LNCAP (cell line): ENCODE results near the gene SETBP1.

Source experiments
- CTCF ChIP-seq: fragments of 450-650 bp; IDR thresholded peaks from 2 replicates; pipeline ENCODE4 v1.5.1; 2017; ENCODE audit warnings: mild to moderate bottlenecking

SETBP1 gene

GRCh38 chr18:44708451-44709083 lies 27.9 kb downstream of the SETBP1 start:
- no peak for TF ChIP-seq CTCF

GRCh38 chr18:44709307-44710126 lies 28.8 kb downstream of the SETBP1 start:
- no peak for TF ChIP-seq CTCF

GRCh38 chr18:44710931-44711330 lies 30.2 kb downstream of the SETBP1 start:
- no peak for TF ChIP-seq CTCF

GRCh38 chr18:44712025-44712424 lies 31.3 kb downstream of the SETBP1 start:
- no peak for TF ChIP-seq CTCF

GRCh38 chr18:44713435-44713834 lies 32.7 kb downstream of the SETBP1 start:
- no peak for TF ChIP-seq CTCF

GRCh38 chr18:44714376-44714775 lies 33.7 kb downstream of the SETBP1 start:
- no peak for TF ChIP-seq CTCF

GRCh38 chr18:44715245-44715644 lies 34.6 kb downstream of the SETBP1 start:
- no peak for TF ChIP-seq CTCF
